HG02973 (cell line): ENCODE results near the gene AAR2.

Experiments used
- ATAC-seq: cut with Tn5 transposase; IDR thresholded peaks from one replicate; pipeline ENCODE4 v1.9.1; 2021; ENCODE audit warnings: moderate library complexity; ENCODE audit not compliant: unreplicated experiment

Gene AAR2

GRCh38 chr20:36217226-36217625, 19.1 kb upstream of the AAR2 start:
- no peak for ATAC-seq

GRCh38 chr20:36218380-36219064, 17.8 kb upstream of the AAR2 start:
- ATAC-seq = no peak

GRCh38 chr20:36219671-36220220, 16.5 kb upstream of the AAR2 start:
- ATAC-seq = no peak

GRCh38 chr20:36225666-36226065, 10.6 kb upstream of the AAR2 start:
- ATAC-seq = no peak

- ATAC-seq = no peak
Observed at GRCh38 chr20:36228770-36229169, 7.5 kb upstream of the AAR2 start.

GRCh38 chr20:36230019-36230418, 6.3 kb upstream of the AAR2 start:
- no peak for ATAC-seq

- no peak for ATAC-seq
Observed at GRCh38 chr20:36231331-36231730, 4.9 kb upstream of the AAR2 start.

GRCh38 chr20:36234771-36235320, 1.4 kb upstream of the AAR2 start:
- ATAC-seq = no peak

- no peak for ATAC-seq
Observed at GRCh38 chr20:36236786-36237121, 476 bp downstream of the AAR2 start.

- no peak for ATAC-seq
Observed at GRCh38 chr20:36237477-36237876, 1.2 kb downstream of the AAR2 start.

GRCh38 chr20:36238153-36238552, 1.9 kb downstream of the AAR2 start:
- no peak for ATAC-seq

- ATAC-seq = no peak
Observed at GRCh38 chr20:36238760-36239159, 2.5 kb downstream of the AAR2 start.

- ATAC-seq = no peak
Observed at GRCh38 chr20:36240076-36240475, 3.8 kb downstream of the AAR2 start.

- no peak for ATAC-seq
Observed at GRCh38 chr20:36241678-36242077, 5.4 kb downstream of the AAR2 start.

- ATAC-seq = no peak
Observed at GRCh38 chr20:36243726-36244125, 7.4 kb downstream of the AAR2 start.

- ATAC-seq = no peak
Observed at GRCh38 chr20:36246401-36246800, 10.1 kb downstream of the AAR2 start.

- ATAC-seq = no peak
Observed at GRCh38 chr20:36248836-36249235, 12.6 kb downstream of the AAR2 start.

- ATAC-seq = no peak
Observed at GRCh38 chr20:36249450-36249849, 13.2 kb downstream of the AAR2 start.

- ATAC-seq = no peak
Observed at GRCh38 chr20:36251426-36251825, 15.1 kb downstream of the AAR2 start.

- no peak for ATAC-seq
Observed at GRCh38 chr20:36252511-36252910, 16.2 kb downstream of the AAR2 start.

- ATAC-seq = no peak
Observed at GRCh38 chr20:36253036-36253435, 16.8 kb downstream of the AAR2 start.

- no peak for ATAC-seq
Observed at GRCh38 chr20:36254076-36254475, 17.8 kb downstream of the AAR2 start.

- no peak for ATAC-seq
Observed at GRCh38 chr20:36255445-36255844, 19.2 kb downstream of the AAR2 start.
